Inflammatory macrophage treated with lipopolysaccharide for 1 hour (primary cell): ENCODE results near the gene AGAP1.

Experiments used
- DNase-seq, 2 donors: peaks; one replicate each; pipeline ENCODE4 v3.0.0-alpha.2; 2020 to 2022

Gene AGAP1

GRCh38 chr2:235612181-235612950, 118.5 kb downstream of the AGAP1 start:
- DNase-seq: no peak

- DNase-seq: no peak
Observed at GRCh38 chr2:235613649-235614048, 119.8 kb downstream of the AGAP1 start.

GRCh38 chr2:235614176-235614860, 120.5 kb downstream of the AGAP1 start:
- peak; percentile 42 to 53 for DNase-seq

- peak; percentile 4 to 51 for DNase-seq
Observed at GRCh38 chr2:235614900-235615712, 121.3 kb downstream of the AGAP1 start.

- no peak for DNase-seq
Observed at GRCh38 chr2:235616885-235617284, 123.0 kb downstream of the AGAP1 start.

GRCh38 chr2:235618039-235618438, 124.2 kb downstream of the AGAP1 start:
- DNase-seq: no peak

GRCh38 chr2:235619544-235619943, 125.7 kb downstream of the AGAP1 start:
- DNase-seq: no peak

- no peak for DNase-seq
Observed at GRCh38 chr2:235621736-235622135, 127.9 kb downstream of the AGAP1 start.

GRCh38 chr2:235623111-235623510, 129.3 kb downstream of the AGAP1 start:
- no peak for DNase-seq

- DNase-seq: no peak
Observed at GRCh38 chr2:235623752-235624151, 129.9 kb downstream of the AGAP1 start.

- no peak for DNase-seq
Observed at GRCh38 chr2:235626658-235627057, 132.8 kb downstream of the AGAP1 start.

GRCh38 chr2:235627682-235628081, 133.8 kb downstream of the AGAP1 start:
- DNase-seq: no peak

- no peak for DNase-seq
Observed at GRCh38 chr2:235630718-235631296, 137.0 kb downstream of the AGAP1 start.

- DNase-seq: no peak
Observed at GRCh38 chr2:235634435-235635158, 140.8 kb downstream of the AGAP1 start.

- no peak for DNase-seq
Observed at GRCh38 chr2:235636546-235636945, 142.7 kb downstream of the AGAP1 start.

GRCh38 chr2:235637896-235638295, 144.1 kb downstream of the AGAP1 start:
- no peak for DNase-seq

- no peak for DNase-seq
Observed at GRCh38 chr2:235638541-235639427, 144.9 kb downstream of the AGAP1 start.

GRCh38 chr2:235639428-235639773, 145.6 kb downstream of the AGAP1 start:
- peak; percentile 12 to 56 for DNase-seq

GRCh38 chr2:235639885-235640284, 146.0 kb downstream of the AGAP1 start:
- no peak for DNase-seq

- no peak for DNase-seq
Observed at GRCh38 chr2:235640377-235640776, 146.5 kb downstream of the AGAP1 start.

GRCh38 chr2:235640926-235641723, 147.3 kb downstream of the AGAP1 start:
- no peak for DNase-seq
